Kidney (tissue), 14 donors: ENCODE data around the gene ANKRD53. TPM values are rescaled to one million over a fixed set of nuclear protein-coding genes. Genes with fewer than 3 reads are reported as not detected.

Experiments used
- DNase-seq, 5 donors: peaks; one replicate each; pipeline ENCODE4 v3.0.0-alpha.2; 2013 to 2020
- FAIRE-seq: peaks from 2 replicates; lab custom pipeline; 2012; peaks lifted over from hg19 to GRCh38; lab: Jason Lieb, UNC
- H3K27ac ChIP-seq, 2 donors: one replicate each; pipeline ENCODE4 v1.7.0; 2013; ENCODE audit warnings: low read depth in 2 of 2, low read length in 2 of 2, inconsistent platforms in 1 of 2
- H3K27me3 ChIP-seq: one replicate; pipeline ENCODE4 v1.7.1; 2013; ENCODE audit warnings: low read length, inconsistent platforms; ENCODE audit not compliant: control insufficient read depth, insufficient read depth
- H3K36me3 ChIP-seq, 3 donors: one replicate each; pipeline versions ENCODE4 v1.7.0 to v1.7.1; 2013; ENCODE audit warnings: low read length in 3 of 3, control low read depth in 1 of 3, inconsistent platforms in 1 of 3; ENCODE audit not compliant: insufficient read depth in 3 of 3, control insufficient read depth in 2 of 3
- H3K4me1 ChIP-seq, 3 donors: one replicate each; pipeline versions ENCODE4 v1.7.0 to v1.7.1; 2013; ENCODE audit warnings: low read length in 3 of 3, inconsistent platforms in 1 of 3, low read depth in 1 of 3; ENCODE audit not compliant: control insufficient read depth in 2 of 3, insufficient read depth in 2 of 3
- H3K4me3 ChIP-seq, 3 donors: one replicate each; pipeline versions ENCODE4 v1.7.0 to v1.8.1; 2013; ENCODE audit warnings: low read length in 3 of 3, control low read depth in 1 of 3, inconsistent platforms in 1 of 3
- H3K9ac ChIP-seq, 3 donors: one replicate each; pipeline versions ENCODE4 v1.7.0 to v1.7.1; 2013; ENCODE audit warnings: low read length in 3 of 3, control low read depth in 1 of 3, inconsistent platforms in 1 of 3
- H3K9me3 ChIP-seq, 3 donors: one replicate each; pipeline versions ENCODE4 v1.7.0 to v1.7.1; 2013; ENCODE audit warnings: low read length in 3 of 3, control low read depth in 1 of 3, inconsistent platforms in 1 of 3; ENCODE audit not compliant: control insufficient read depth in 2 of 3, insufficient read depth in 1 of 3
- CTCF ChIP-seq: IDR thresholded peaks from 3 replicates; pipeline ENCODE4 v1.5.1; 2012; ENCODE audit warnings: mild to moderate bottlenecking, moderate library complexity, borderline replicate concordance; ENCODE audit not compliant: insufficient read depth; ENCODE audit errors: extremely low read depth
- intact Hi-C: fragments of 100-400 bp; cut with DNase I; formaldehyde crosslinking; loops from one replicate; pipeline ENCODE4 v1.11.1; 2022
- polyA plus RNA-seq: library from polyadenylated mRNA; stranded (reverse); fragments of 350-450 nt; fragmentation: Illumina TruSeq; extraction: RNeasy Lipid Tissue Mini Kit (QIAGEN cat#74804); gene quantifications from one replicate; pipeline ENCODE4 v1.2.3, GENCODE V29; 2014; ENCODE audit warnings: low read depth, low replicate concordance; ENCODE audit not compliant: insufficient read depth
- total RNA-seq: library from RNA; stranded (reverse); fragmentation: NEBNext Ultra II Directional; extraction: Animal tissue kit (Norgen Biotek cat#: 25700); gene quantifications from one replicate; pipeline ENCODE4 v1.2.1, GENCODE V29; 2021
- donor health status: control.
- donor health status: control.
- donor health status: control.
- donor health status: control.
- donor health status: control.
- donor health status: DM: yes; HTN: yes; CAD: no.
- donor health status: Normal renal cell carcinoma (clear cell type).

ANKRD53 gene
- total and polyA plus RNA-seq, 2 donors from 2014 or later: 1.3 to 2.1 TPM

- no peaks in the 10 kb centered on the region for H3K9me3 ChIP-seq
- no peaks in the 10 kb centered on the region for H3K4me1 ChIP-seq
- DNase-seq: peak in 1 of 5 donors; percentile 15
- intact Hi-C loops: no loop called here
- no peak for FAIRE-seq
- H3K27me3 ChIP-seq: no peaks in the 10 kb centered on the region
- H3K9ac ChIP-seq: no peak overlapping the region
- H3K36me3 ChIP-seq: no peaks in the 10 kb centered on the region
- no peak for TF ChIP-seq CTCF
- no peak overlapping the region for H3K27ac ChIP-seq
- H3K4me3 ChIP-seq: no peak overlapping the region
Observed at GRCh38 chr2:70941186-70941585, 37.2 kb upstream of the ANKRD53 start.

- intact Hi-C loops: no loop called here
- no peak overlapping the region for H3K4me3 ChIP-seq
- no peaks in the 10 kb centered on the region for H3K4me1 ChIP-seq
- no peak for FAIRE-seq
- DNase-seq: peak in 1 of 5 donors; percentile 16
- H3K36me3 ChIP-seq: no peaks in the 10 kb centered on the region
- H3K9ac ChIP-seq: no peak overlapping the region
- H3K27ac ChIP-seq: no peak overlapping the region
- H3K27me3 ChIP-seq: no peaks in the 10 kb centered on the region
- no peak for TF ChIP-seq CTCF
- no peaks in the 10 kb centered on the region for H3K9me3 ChIP-seq
Observed at GRCh38 chr2:70941701-70942100, 36.7 kb upstream of the ANKRD53 start.

- H3K27ac ChIP-seq: no peak overlapping the region
- intact Hi-C loops: no loop called here
- no peaks in the 10 kb centered on the region for H3K4me1 ChIP-seq
- no peak for DNase-seq
- no peak overlapping the region for H3K4me3 ChIP-seq
- H3K9me3 ChIP-seq: no peaks in the 10 kb centered on the region
- no peak for FAIRE-seq
- H3K9ac ChIP-seq: no peak overlapping the region
- no peaks in the 10 kb centered on the region for H3K36me3 ChIP-seq
- H3K27me3 ChIP-seq: peaks cover 7% of the 10 kb centered on the region
- no peak for TF ChIP-seq CTCF
Observed at GRCh38 chr2:70942396-70943204, 35.8 kb upstream of the ANKRD53 start.
